KOPT-K1 (cell line): ENCODE results near the gene PXT1.
"Not testable (repeated sequence)": the region's sequence is repeated elsewhere in the genome, so short reads cannot be mapped to it uniquely, and the experiment has no call there.

Experiments
- H3K27ac ChIP-seq: fragments of 200-600 bp; sonication (generic); 2 replicates; pipeline ENCODE4 v1.5.1; 2016; ENCODE audit warnings: antibody characterized with exemption, mild to moderate bottlenecking, low read depth, low read length; ENCODE audit not compliant: poor library complexity, severe bottlenecking
- H3K36me3 ChIP-seq: fragments of 200-600 bp; sonication (generic); 2 replicates; pipeline ENCODE4 v1.5.1; 2017; ENCODE audit warnings: antibody characterized with exemption, mild to moderate bottlenecking, low read length, moderate library complexity; ENCODE audit not compliant: insufficient read depth
- H3K9me3 ChIP-seq: fragments of 200-600 bp; sonication (generic); 2 replicates; pipeline ENCODE4 v1.5.1; 2017; ENCODE audit warnings: antibody characterized with exemption, low read length, mild to moderate bottlenecking; ENCODE audit not compliant: insufficient read depth, poor library complexity, severe bottlenecking

The PXT1 gene

GRCh38 chr6:36428911-36429310 lies 13.7 kb downstream of the PXT1 start:
- Histone ChIP-seq H3K27ac (no peak overlapping the region), H3K36me3 (no peaks in the 10 kb centered on the region), H3K9me3 (no peaks in the 10 kb centered on the region)

DNA sequence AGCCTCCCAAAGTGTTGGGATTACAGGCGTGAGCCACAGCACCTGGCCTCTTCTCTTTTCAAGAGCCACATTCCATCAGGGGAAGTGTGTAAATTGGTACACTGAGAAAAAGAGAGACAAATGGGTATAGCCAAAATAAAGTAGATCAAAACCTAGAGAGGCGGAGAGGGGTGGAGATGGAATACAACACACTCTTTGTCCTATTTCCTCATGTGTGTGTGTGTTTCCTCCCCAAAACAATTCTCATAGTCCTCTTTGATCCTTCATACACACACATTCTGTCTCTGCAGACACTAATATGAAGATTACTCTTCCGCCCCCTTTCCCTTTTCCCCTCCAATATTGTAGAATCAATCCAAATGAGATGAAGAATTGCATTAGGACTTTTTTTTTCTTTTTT lies 16.0 kb downstream of the PXT1 start:
- H3K36me3 ChIP-seq = no peaks in the 10 kb centered on the region
- H3K27ac ChIP-seq = no peak overlapping the region
- no peaks in the 10 kb centered on the region for H3K9me3 ChIP-seq

DNA sequence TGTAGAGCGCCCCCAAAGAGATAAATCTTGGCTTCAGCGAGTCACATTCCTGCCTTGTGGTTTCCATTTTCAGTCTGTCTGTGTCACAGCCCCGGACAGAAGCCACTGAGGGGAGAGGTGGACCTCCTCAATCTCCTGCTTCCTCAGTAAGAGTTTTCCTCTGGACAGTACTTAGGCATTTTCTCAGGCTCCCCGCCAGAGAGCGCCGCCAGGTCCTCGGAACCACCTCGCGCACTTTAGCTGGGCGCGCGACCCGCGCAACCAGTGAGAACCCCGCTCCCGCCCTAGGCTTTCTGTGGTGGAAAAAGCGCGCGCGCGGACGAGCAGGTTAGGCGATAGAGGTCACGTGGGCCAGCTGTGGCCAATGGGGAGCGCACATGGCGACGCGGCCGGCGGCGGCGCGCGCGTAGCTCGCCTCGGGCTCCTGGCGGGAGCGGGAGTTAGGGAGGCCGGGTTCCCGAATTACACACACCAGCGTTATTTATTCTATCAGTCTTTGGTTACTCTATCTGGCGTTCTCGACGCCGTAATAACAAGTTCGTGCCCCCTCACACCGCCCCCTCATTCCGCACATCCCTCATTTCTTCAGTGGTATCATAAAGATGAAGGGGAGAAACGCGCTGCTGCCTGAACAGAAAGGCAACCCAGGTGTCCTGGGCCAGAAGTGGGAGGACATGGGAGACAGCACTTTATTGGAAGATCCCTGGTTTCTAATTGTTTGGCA lies 19.4 kb downstream of the PXT1 start:
- peak overlapping the region; percentile 79 for H3K27ac ChIP-seq
- no peaks in the 10 kb centered on the region for H3K9me3 ChIP-seq
- no peaks in the 10 kb centered on the region for H3K36me3 ChIP-seq

- Histone ChIP-seq H3K27ac (peak overlapping the region; percentile 79), H3K36me3 (no peaks in the 10 kb centered on the region), H3K9me3 (no peaks in the 10 kb centered on the region)
Observed at GRCh38 chr6:36422714-36423100, 19.9 kb downstream of the PXT1 start.

- no peak overlapping the region for H3K27ac ChIP-seq
- H3K36me3 ChIP-seq = no peaks in the 10 kb centered on the region
- no peaks in the 10 kb centered on the region for H3K9me3 ChIP-seq
Observed at GRCh38 chr6:36419310-36419709, 23.3 kb downstream of the PXT1 start.

DNA sequence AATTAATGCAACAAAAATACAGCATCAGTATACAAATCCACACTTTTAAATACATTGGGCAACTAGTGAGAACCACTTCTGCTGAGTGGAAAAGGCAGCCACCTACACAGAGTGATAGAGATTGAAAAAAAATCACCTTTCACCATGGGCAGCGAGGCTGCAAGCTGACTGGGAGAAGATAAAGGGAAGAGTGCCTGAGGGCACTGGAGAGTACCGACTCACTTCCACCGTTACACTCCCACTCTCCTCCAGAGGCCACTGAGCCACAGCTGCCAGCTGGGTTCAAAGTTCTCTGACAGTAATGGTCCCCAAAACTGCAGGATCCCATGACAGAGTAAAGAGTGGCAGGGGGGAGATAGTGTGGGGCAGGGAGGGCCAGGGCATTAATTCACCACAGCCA lies 24.1 kb downstream of the PXT1 start:
- H3K36me3 ChIP-seq = no peaks in the 10 kb centered on the region
- no peak overlapping the region for H3K27ac ChIP-seq
- peaks cover 7% of the 10 kb centered on the region for H3K9me3 ChIP-seq

DNA sequence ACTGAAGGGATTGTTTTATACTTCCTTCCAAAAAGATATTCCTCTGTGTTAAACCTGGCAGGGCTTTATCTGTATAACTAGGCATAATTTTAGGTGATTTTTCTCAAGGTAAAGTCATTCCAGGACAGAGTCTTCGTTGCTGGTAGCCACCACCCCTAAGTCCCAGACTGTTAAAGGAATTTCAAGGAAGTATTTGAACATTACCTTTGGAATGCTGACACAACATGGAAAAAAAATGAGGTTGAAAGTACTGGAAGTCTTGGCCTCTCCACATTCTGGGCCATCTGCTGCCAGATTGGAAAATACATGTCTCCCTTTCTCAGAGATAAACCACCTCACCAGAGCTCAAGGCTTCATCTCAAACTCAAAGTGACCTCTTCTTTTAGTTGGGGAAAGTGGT lies 28.2 kb downstream of the PXT1 start:
- Histone ChIP-seq H3K36me3 (no peaks in the 10 kb centered on the region), H3K9me3 (peaks cover 21% of the 10 kb centered on the region), H3K27ac (no peak overlapping the region)

GRCh38 chr6:36413489-36414480 lies 28.9 kb downstream of the PXT1 start:
- Histone ChIP-seq H3K36me3 (no peaks in the 10 kb centered on the region), H3K27ac (no peak overlapping the region)

DNA sequence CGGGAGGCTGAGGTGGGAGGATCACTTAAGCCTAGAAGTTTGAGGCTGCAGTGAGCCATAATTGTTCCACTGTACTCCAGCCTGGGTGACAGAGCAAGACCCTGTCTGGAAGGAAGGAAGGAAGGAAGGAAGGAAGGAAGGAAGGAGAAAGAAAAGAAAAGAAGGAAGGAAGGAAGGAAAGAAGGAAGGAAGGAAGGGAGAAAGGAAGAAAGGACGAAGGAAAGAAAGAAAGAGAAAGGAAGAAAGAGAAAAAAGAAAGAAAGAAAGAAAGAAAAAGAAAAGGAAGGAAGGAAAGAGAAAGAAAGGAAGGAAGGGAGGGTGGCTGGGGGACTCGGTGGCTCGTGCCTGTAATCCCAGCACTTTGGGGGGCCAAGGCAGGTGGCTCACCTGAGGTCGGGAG lies 32.9 kb downstream of the PXT1 start:
- not testable (repeated sequence) for H3K27ac ChIP-seq, H3K36me3 ChIP-seq
- H3K9me3 ChIP-seq = peaks cover 21% of the 10 kb centered on the region

More at GRCh38 chr6:36413489-36414480, 28.9 kb downstream of the PXT1 start:
- H3K9me3 ChIP-seq = peaks cover 21% of the 10 kb centered on the region

GRCh38 chr6:36404164-36404563 lies 38.5 kb downstream of the PXT1 start:
- Histone ChIP-seq H3K9me3 (no peaks in the 10 kb centered on the region), H3K27ac (no peak overlapping the region), H3K36me3 (no peaks in the 10 kb centered on the region)

DNA sequence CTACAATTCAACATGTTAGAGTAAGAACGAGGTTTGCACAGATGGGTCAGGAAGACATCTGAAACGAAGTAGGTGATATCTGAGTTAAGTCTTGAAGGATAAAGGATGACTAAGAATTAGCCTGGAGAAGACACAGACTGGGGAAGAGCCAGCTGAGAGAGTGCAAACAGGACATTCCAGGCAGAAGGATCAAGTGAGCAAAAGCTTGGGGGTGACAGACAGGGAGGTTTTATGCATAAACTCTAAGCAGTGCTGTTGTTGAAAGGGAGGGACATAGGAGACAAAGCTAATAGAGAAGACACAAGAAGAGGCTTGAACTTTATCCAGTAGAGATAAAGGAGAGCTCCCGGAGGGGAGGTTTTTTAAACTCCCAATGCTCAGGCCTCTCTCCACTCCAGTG lies 40.2 kb downstream of the PXT1 start:
- Histone ChIP-seq H3K27ac (no peak overlapping the region), H3K9me3 (no peaks in the 10 kb centered on the region)

DNA sequence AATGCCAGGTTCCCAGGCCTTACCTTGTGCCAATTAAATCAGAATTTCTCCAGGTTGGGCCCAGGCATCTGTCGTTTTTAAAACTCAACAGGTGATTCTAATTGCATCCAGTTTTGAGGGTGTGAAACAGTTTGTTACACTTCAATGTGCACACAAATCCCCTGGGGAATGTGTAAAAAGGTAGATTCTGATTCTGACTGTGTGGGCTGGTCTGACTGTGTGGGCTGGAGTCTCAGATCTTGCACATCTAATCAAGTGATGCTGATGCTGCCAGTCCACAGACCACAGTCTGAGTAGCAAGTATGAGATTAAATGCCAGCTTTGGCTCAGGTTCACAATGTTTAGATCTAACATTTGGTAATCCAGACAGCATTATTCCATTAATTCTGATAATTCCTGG lies 42.7 kb downstream of the PXT1 start:
- Histone ChIP-seq H3K9me3 (no peaks in the 10 kb centered on the region), H3K27ac (no peak overlapping the region), H3K36me3 (no peaks in the 10 kb centered on the region)

More for the DNA sequence above, 40.2 kb downstream of the PXT1 start:
- H3K36me3 ChIP-seq = no peaks in the 10 kb centered on the region

GRCh38 chr6:36392621-36393020 lies 50.0 kb downstream of the PXT1 start:
- H3K9me3 ChIP-seq = no peaks in the 10 kb centered on the region

GRCh38 chr6:36389353-36389752 lies 53.3 kb downstream of the PXT1 start:
- Histone ChIP-seq H3K27ac (no peak overlapping the region), H3K9me3 (no peaks in the 10 kb centered on the region), H3K36me3 (no peaks in the 10 kb centered on the region)

More at GRCh38 chr6:36392621-36393020, 50.0 kb downstream of the PXT1 start:
- no peaks in the 10 kb centered on the region for H3K36me3 ChIP-seq
- H3K27ac ChIP-seq = no peak overlapping the region

DNA sequence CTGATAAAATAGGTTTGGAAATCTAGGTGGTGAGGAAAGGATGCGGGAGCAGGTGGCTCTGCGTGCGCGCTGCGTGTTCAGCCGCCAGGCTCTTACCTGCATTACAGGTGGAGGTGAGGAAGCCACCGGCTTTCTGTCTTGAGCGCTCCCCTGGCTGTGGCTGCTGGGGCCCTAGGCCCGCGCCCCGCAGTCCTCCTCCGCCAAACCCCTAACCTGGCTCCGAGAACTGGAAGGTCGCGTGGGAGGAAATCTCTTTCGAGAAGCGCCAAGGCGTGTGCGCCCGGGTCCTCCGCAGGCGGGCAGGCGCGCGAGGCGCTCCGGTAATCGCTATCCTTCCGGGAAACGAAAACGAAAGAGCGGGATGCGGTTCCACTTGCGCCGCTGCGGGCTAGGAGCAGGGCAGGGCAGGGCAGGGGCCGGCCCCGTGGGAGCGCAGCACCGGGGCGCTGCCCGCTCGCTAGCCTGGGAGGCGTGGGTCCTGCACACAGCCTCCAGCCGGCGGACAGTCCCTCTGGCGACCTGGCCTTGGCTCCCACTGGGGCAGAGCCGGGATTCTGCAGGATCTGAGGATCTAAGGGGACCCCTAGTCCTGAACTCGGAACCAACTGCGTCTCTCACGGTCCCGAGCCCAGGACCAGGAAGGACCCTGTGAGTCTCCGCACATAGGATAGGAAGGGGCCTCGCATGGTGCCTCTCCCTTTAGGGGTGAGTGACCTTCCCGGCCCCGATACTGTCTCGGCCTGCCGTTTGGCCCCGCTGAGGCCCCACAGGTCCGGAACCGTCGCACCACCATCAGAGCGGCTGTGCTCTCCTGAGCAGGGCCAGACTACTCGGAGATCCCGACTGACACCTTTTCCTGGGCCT lies 55.0 kb downstream of the PXT1 start, which contains the start of gene ETV7:
Gene ETV7 (minus strand): TSS at position 230 of the 864 bp plus-strand sequence. CDS start 128 bp downstream, at position 102.
- Histone ChIP-seq H3K36me3 (no peaks in the 10 kb centered on the region), H3K27ac (no peak within 1 kb of the TSS), H3K9me3 (no peaks in the 10 kb centered on the region)
